Stimulated activated naive CD8-positive, alpha-beta T cell treated with anti-CD3 and anti-CD28 coated beads, Interleukin-15, Interleukin-2, amounts not matched to agents 100 U/mL and 50 U/mL, for 24 hours (primary cell): Measurements from ENCODE around the gene LRRC28.
A peak's percentile ranks its signal among the peaks of the same experiment; 100 is the strongest.
"Not testable (repeated sequence)": the region's sequence is repeated elsewhere in the genome, so short reads cannot be mapped to it uniquely, and the experiment has no call there.

ENCODE experiments used
- ATAC-seq: fragments of 150-1000 bp; cut with Tn5 transposase; one replicate; pipeline ENCODE4 v1.10.0; 2021
- DNase-seq: peaks from one replicate; pipeline ENCODE4 v3.0.0; 2021

LRRC28 gene

DNA sequence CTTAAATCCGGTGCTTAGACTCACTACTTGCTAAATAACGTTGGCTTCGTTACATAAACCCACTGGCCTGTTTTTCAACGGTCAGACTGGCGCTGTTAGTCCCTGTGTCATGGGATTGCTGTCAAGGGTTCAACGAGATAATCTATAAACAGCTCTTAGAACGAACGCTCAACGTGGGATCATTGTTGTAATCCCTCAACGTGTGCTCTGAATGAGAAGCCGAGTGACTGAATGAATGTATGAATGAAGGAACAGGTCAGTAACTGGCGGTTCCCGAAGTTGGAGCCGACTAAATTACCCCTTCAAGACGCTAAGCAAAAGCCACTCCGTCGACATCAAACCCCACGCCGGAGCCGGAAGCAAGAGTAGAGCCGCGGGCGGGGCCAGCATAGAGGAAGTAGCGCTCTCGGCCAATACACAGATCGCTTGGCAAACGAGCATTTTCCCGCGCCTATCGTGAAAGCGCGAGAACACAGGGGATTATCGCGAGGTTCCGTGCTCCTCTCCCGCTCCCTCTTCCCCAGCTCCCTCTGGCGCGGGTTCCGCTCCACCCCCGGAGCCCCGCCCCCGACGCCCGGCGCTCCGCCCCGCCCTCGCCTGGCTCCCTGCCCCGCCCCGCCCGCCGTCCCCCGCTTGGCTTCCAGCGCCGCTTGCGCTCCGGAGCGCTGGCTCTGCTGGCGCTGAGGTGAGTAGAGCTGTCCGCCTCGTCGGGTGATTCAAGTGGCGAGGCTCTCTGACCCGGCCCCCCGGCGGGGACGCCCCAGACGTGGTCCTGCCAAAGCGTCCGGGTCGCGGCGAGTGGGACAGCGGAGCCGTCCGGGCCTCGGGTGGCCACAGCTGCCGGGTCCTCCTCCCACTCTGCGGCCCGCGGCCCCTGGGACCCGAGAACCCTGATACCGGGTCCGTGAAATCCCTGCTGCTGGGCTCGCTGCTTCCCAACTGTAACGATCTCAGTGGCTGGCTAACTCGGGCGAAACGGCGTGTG is at the start of gene LRRC28:
Gene LRRC28, plus strand, starts transcription at position 625 of the 985 bp plus-strand sequence. CDS start 4,477 bp downstream, outside the sequence.
- DNase-seq (peak; percentile 96), ATAC-seq (peak; percentile 100)

DNA sequence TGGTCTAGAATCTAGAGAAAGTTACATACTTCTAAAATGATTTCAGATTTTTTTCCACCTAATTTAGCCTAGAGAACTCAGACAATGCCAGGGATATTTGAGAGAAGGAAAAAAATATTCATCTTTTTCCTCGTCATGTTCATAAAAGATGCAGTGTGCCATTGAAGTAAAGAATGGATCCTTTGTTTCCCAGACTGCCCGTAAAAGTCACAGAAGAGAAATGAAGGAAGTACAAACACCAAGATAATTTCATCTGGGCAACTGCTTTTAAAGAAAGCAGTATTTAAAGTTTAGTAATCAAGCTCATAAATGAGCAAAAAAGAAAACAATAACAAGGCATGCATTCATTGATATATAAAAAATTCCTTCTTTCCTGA is 49.1 kb upstream of the LRRC28 start:
- DNase-seq (no peak), ATAC-seq (no peak)

DNA sequence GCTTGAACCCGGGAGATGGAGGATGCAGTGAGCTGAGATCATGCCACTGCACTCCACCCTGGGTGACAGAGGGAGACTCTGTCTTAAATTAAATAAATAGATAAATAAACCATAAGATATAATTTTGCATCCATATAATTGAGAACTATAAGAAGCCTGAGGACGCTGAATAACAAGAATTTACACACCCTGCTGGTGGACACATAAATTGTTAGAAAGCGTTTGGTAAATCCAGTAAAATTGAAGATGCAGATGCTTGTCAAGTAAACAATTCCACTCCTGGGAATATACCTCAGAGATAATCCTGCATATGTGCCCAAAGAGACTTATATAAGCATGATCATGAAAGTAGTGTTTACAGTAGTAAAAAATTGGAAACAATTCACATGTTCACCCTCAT is 43.6 kb upstream of the LRRC28 start:
- DNase-seq, result no peak
- ATAC-seq, result no peak

DNA sequence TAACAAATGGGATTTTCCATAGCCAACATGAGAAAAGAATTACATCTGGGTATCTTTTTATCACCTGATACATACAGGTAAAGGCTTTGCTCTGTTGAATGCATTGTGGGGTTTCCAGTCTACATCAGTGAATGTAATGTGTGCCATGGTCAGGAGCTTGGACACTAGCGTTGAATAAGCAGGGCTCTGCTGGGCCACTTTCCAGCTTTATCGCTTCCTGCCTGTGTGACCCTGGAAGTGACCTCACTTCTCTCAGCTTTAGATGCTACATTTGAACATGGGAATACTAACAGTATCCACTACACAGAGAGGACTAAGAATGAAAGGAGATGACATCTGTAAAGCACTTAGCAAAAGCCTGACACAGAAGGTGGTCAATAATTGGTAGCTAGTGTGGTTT is 42.0 kb upstream of the LRRC28 start:
- ATAC-seq (no peak), DNase-seq (no peak)

DNA sequence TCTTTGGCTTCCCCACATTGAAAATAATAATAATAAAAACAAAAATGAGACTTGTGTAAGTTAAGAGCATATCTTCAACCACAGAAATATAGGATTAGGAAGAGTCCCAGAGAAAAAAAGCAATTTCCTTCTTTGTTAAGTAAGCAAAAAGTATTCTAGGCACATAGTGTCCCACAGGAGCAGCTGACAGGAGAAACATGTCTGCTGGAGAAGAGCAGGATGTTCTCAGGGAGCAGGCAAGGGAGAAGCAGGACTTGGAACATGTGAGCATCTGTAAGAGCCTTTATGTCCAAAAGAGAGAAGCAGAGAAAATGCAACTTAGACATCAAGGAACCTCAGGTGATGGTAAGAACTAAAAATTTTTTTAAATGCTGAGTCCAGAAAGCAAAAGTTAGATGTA is 40.9 kb upstream of the LRRC28 start:
- ATAC-seq, result no peak

DNA sequence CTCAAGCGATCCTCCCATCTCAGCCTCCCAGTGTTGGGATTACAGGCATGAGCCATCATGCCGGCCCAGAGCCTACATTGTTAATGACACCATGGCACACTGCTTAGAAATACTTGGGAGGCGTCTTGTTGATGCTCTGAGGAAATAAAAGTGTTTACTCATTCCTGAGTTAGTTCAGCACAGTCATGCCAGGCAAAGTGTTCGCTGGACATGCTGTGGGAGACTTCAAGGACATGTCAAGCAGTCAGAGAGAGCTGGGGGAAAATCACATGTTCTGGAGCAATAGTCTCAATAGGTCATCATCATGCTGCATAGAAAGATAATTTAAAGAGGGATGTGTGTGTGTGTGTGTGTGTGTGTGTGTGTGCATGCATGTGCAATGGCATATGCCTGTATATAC is 39.4 kb upstream of the LRRC28 start:
- DNase-seq (no peak), ATAC-seq (no peak)

More for the DNA sequence above, 40.9 kb upstream of the LRRC28 start:
- no peak for DNase-seq

DNA sequence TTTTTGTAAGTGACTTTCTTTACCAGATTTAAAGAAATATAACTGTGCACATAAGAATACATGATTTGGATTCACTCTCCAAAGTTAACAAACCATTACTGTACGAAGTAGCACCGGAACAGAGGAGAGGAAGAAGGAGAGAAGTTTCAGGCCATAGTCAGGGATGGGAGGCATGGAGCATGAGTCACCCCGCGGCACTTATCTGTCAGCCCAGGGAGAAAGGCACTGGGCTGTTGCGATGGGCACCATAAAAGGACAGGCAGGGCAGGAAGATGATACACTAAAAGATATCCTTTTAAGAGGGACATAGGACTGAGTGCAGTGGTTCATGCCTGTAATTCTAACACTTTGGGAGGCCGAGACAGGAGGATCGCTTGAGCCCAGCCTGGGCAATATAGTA is 38.9 kb upstream of the LRRC28 start:
- ATAC-seq (no peak), DNase-seq (no peak)

DNA sequence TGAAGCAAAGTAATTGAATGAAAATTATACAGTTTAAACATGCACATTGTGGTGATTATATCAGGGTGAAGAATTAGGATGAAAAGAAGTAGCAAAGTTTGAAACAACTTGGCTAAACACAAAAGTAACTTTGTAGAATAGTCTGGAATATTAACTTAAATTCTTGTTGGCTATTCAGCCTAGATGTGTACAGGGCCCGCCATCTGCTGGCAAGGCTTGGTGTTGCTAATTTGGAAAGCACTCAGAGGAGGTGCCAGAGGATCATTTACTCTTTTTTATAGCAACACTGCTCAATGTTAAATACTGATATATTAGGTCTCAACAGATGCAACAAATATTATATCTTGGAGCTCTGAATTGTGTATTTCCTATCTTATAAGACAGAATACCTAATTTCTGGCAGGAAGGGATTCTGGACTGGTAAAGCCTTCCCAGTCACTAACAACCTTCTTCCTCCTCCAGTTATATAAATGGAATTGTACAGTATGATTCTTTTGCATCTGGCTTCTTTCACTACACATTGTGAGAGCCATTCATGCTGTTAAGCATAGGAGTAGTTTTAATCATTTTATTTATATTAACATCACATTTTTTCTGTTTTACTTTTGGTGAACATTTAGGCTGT is 38.0 kb upstream of the LRRC28 start:
- ATAC-seq (peak; percentile 73), DNase-seq (peak; percentile 71)

DNA sequence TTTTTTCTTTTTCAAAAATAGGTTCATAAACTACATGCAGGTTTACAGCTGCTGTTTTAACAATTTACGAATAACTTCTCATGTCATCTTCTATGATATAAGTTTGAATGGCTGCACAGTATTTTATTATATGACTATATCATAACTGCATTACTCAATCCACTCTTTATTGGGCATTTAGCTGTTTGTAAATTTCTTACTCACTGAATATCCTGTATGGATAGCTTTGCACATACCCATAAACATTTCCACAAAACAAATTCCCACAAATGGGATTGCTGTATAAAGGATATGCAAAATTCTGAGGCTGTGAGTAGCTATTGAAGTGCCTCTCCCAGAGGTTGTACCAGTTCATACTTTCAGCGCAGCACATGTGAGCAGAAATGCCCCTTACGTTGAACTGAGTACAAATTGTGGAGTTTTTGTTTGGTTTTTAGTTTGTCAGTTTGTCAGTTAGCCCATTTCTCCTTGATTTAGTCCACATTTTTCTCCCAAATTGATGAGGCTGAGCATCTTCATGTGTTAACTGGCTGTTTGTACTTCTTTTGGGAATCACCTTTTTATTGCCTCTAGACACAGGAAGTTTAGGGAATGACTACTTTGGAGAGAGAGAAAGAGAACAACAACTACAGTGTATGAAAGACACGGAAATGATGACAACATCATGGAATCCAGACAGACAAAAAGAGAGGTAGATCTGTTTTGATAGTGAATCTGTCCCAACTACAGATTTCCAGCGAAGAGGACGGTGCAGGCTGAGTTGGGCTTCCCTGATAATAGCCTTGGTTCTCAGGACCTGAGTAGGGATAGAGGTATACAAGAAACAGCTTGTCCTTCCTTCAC is 26.7 kb upstream of the LRRC28 start:
- ATAC-seq (no peak), DNase-seq (no peak)

DNA sequence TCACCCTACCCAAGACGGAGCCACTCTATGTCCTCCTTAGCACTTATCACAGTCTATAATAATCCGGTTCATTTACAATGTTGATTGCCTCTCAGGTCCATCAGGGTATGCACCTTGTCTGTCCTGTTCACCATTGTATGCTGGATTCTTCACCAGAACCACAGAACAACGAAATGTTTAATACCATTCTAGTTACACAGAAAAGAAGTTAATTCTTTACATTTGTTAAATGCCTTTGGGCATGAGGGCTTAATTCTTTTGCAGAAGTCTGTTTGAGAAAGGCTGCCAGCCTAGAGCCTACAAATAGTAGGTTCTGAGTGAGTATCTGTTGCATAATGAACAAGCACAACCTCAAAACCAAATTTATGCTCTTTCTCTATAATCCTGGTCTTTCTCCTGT is 24.5 kb upstream of the LRRC28 start:
- DNase-seq (no peak), ATAC-seq (no peak)

DNA sequence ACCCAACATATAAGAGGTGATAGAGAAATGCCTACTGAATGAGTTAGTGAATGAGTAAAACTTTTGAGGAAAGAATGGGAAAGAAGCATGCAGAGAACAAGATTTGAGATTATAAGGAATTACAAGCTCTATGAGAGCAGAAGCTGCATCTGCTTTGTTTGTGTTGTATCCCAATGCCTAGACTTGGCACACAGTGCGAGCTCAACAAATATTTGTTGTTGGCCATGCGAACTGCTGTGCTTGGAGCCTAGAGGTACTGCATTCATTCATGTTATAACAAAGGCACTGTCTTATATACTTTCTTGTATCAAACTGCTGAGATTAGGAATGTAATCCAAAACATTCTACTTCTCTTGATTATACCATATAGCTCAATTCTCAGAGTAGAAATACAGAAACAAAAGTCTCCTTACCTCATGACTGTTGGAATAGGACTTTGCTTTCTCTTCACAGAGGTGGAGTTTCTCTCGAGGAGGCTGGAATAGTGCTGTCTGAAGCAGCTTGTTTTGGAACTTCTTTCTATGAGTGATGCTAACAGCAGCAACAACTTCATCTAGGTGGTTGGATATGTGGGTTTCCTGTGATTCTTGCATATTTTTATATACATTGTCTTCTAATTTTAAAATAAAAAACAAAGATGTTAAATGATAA is 23.0 kb upstream of the LRRC28 start:
- ATAC-seq, result no peak
- DNase-seq, result no peak

DNA sequence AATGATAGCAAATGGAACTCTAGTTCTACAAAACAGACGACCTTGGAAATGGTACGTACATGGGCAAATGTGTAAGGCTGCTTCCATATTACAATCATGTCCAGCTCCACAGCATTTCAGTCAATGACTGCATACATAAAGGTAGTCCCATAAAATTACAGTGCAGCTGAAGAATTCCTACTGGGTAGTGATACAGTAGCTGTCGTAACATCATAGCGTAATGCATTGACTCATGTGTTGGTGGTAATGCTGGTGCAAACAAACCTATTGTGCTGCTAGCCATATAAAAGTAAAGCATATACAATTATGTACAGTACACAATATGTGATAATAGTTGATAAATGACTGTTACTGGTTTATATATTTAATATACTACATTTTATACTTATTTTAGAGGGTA is 20.4 kb upstream of the LRRC28 start:
- ATAC-seq (no peak), DNase-seq (no peak)

DNA sequence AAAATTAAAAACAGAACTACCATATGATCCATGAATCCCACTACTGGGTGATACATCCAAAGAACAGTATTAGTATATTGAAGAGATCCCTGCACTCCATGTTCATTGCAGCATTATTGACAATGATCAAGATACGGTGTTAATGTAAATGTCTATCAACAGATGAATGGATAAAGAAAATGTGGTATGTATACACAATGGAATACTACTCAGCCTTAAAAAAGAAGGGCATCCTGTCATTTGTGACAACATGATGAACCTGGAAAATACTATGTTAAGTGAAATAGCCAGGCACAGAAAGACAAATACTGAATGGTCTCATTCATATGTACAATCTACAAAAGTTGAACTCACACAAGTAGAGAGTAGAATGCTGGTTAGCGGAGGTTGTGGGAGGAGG is 18.5 kb upstream of the LRRC28 start:
- ATAC-seq, result no peak
- no peak for DNase-seq

DNA sequence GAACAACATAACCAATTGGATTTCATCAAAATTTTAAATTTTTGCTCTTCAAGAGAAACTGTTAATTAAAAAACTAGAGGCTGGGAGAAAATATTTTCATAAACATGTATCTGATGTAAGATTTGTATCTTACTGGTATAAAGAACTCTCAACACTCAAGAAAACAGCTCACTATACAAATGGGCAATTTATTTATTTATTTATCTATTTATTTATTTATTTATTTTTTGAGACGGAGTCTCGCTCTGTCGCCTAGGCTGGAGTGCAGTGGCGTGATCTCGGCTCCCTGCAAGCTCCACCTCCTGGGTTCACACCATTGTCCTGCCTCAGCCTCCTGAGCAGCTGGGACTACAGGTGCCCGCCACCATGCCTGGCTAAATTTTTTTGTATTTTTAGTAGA is 17.1 kb upstream of the LRRC28 start:
- not testable (repeated sequence) for ATAC-seq, DNase-seq

DNA sequence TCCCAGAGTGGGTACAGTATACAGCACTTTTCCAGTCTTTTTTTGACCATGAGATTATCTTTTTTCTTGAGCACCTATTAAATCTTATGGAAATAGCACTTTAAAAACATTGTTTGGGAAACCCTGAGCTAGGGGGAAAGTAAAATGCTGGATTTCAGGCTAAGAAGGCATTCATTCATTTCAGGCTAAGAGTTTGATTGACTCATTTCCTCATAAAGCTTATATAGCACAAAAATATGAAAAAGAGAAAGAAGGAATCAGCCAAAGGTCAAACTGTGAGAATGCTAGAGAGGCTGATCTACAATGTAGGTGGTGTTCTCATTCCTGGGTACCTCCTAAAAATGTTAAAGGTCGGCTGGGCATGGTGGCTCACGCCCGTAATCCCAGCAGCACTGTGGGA is 12.4 kb upstream of the LRRC28 start:
- no peak for DNase-seq
- peak; percentile 19 for ATAC-seq

DNA sequence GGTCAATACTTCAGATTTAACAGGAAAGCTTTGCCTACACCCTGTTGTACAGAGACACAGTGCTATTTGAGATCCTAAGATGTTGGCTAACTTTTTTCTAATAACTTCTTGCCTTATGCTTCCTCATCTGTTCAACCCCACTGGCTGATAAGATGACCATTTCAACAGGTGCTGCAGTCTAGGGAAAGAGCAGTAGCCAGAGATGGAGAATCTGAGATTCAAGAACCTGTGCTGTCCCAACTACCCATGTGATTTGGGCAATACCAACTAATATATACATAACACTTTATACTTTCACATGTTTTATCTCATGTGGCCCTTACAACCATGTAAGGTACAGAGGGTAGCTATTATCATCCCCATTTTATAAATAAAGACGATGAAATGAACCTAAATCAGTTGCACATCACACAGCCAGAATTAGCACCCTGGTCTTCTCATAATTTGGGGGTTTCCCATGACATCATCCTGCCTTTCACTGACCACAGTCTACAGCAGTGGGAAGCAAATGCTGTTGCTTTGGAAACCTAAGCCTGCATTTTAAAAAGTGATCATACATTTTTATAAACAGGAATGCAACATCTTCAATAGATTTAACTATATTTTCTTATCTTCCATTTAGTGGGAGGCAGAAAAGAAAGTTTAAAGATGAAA is 11.6 kb upstream of the LRRC28 start:
- ATAC-seq (peak; percentile 89), DNase-seq (no peak)

DNA sequence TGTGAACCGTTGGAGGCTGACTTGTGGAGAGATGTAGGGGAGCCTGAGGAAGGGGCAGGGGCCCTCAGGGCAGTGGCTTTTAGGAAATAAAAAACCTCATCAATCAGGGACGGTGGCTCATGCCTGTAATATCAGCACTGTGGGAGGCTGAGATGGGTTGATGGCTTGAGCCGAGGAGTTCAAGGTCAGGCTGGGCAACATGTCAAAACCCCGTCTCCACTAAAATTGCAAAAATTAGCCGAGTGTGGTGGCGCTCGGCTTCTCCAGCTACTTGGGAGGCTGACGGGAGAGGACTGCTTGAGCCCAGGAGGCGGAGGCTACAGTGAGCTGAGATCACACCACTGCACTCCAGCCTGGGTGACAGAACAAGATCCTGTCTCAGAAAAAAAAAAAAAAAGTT is 9.5 kb upstream of the LRRC28 start:
- ATAC-seq (no peak), DNase-seq (no peak)

DNA sequence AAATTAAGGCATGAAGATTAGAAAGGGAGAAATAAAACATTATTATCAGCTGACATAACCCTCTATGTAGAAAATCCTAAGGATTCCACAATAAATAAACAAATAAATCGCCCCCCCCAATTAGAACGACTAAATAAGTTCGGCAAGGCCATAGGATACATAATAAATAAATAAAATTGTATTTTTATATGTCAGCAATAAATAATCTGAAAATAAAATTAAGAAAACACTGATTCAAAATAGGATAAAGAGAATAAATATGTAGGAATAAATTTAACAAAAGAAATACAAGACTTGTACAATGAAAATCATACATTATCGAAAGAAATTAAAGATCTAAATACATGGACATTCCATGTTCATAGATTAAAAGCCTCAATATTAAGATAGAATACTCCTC is 7.0 kb upstream of the LRRC28 start:
- no peak for ATAC-seq
- no peak for DNase-seq

DNA sequence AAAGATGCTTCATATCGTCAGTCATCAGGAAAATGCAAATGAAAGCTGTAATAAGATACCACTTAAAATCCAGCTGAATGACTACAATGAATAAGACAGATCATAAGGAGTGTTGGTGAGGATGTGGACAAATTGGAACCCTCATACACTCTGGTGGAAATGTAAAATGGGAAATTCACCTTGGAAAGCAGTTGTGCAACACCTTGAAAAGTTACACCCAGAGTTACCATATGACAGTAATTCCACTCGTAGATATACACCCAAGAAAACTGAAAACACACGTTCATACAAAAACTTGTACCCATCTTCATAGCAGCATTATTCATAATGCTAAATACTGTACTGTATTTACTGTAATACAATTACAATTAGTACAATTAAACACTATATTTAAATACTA is 4.2 kb upstream of the LRRC28 start:
- DNase-seq (no peak), ATAC-seq (no peak)

DNA sequence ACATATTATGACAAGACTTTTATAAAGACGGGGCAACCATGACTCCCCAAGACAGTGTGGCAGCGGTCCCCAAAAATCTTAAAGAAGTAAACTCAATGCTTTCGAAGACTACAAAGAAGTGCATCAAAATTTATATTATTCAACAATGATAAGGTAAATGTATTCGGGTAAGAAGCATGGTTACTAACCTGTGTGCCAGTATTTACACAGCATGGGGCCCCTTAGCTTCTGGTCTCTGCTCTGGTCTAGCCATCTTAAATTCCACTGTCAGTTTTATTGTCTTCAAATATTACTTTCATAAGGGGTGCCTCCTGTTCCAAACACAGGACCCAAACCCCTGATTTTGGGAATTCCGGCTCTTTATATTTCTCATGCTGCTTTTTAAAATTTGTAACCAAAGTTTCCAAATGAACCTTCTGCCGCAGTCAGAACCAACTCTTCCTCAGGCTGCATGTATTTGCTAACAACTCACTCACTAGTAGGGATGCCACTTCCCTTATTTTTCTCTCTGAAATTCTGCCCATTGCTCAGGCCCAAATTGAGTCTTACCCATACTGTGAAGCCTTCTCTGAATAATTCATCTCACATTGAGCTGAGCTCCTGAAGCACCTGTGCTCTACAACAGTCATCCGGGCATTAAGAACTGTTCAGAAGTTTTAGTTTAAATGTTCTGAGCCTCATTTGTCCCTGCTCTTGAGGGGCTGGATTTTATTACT is 3.1 kb upstream of the LRRC28 start:
- DNase-seq (no peak), ATAC-seq (no peak)

DNA sequence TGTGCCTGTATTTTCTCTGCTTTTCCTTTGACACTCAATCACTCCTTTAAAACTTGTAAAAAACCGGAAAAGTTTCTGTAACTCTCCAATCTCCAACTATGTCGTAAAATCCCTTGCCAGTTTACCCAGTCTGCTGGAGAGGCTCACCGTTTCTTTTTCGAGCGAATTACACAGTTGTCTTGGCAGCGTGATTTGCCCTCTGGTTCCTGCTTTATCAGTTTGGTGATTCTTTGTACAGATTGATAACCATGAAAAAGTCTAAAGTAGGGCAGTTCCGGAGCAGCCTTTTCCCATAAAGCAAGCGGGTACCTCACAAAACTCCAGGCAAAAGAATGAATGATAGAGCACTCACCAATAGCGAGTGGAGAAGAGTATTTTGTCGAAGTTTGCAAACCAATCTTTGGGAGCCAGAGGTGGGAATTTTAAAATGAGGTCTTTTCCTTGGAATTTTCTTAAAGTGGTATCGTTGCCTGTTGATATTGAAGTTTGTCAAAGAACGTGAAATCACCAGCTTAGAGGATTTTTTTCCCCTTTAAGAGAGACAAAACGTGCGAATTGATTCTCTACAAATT is 1.9 kb upstream of the LRRC28 start, which contains the start of gene TTC23:
Gene TTC23, minus strand, starts transcription at position 312 of the 572 bp plus-strand sequence. CDS start 20,869 bp downstream, outside the sequence.
- peak; percentile 9 for DNase-seq

More for the DNA sequence above, 1.9 kb upstream of the LRRC28 start, which contains the start of gene TTC23:
- no peak for ATAC-seq
